Endometrial microvascular endothelial cells (primary cell): ENCODE measurements around the gene OPRL1. TPM values are rescaled to one million over a fixed set of nuclear protein-coding genes. Genes with fewer than 3 reads are reported as not detected.
"Not testable (repeated sequence)": the region's sequence is repeated elsewhere in the genome, so short reads cannot be mapped to it uniquely, and the experiment has no call there.

Experiments used
- in situ Hi-C: cut with HindIII; loops from 2 replicates; pipeline ENCODE4 v1.10.0; 2017; ENCODE audit warnings: low sequenced_read_pairs, low pct_unique_long_range_greater_than_20kb; ENCODE audit errors: inconsistent ontology term
- total RNA-seq: library from RNA; depleted of rRNA; stranded (reverse); fragments of >200 nt; gene quantifications from one replicate; pipeline ENCODE4 v1.2.3, GENCODE V29; 2015; ENCODE audit errors: inconsistent ontology term

OPRL1 gene
- total RNA-seq, 1 donor from 2014 or later = not detected

- in situ Hi-C loops = no loop called here
Measured at GRCh38 chr20:64130271-64130670, 50.4 kb downstream of the OPRL1 start.

- in situ Hi-C loops = no loop called here
Measured at GRCh38 chr20:64130876-64131275, 51.0 kb downstream of the OPRL1 start.

GRCh38 chr20:64131406-64131805 is 51.5 kb downstream of the OPRL1 start:
- in situ Hi-C loops = no loop called here

DNA sequence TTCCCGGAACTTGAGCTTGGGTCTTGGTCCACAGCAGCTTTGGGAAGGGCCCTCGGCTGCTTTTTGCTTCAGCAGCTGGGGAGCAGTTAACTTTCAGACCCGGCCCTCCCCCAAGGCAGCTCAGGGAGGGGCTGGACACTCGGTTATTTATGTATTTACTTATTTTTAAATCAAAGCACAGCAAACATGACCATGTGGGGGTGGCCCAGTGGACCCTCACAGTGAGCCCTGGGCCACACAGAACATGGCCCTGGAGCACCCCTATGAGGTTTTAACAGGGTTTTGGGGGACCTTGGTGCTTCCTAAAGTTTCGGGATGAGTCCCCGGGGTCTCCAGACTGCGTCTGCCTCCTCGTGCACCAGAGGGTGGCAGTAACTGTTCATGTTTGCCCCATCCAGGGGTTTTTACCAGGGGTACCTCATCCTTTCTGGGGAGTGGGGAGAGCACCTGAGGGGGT is 54.1 kb downstream of the OPRL1 start:
- in situ Hi-C loops = no loop called here

DNA sequence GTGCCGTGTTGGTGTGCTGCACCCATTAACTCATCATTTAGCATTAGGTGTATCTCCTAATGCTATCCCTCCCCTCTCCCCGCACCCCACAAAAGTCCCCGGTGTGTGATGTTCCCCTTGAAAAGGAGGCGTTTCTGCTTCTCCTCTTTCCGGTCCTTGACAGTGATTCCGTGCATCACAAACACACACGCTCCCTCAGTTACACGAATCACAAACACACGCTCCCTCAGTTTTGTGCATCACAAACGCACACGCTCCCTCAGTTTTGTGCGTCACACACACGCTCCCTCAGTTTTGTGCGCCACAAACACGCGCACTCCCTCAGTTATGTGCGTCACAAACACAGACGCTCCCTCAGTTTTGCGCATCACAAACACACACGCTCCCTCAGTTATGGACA is 54.9 kb downstream of the OPRL1 start:
- in situ Hi-C loops = not testable (repeated sequence)

DNA sequence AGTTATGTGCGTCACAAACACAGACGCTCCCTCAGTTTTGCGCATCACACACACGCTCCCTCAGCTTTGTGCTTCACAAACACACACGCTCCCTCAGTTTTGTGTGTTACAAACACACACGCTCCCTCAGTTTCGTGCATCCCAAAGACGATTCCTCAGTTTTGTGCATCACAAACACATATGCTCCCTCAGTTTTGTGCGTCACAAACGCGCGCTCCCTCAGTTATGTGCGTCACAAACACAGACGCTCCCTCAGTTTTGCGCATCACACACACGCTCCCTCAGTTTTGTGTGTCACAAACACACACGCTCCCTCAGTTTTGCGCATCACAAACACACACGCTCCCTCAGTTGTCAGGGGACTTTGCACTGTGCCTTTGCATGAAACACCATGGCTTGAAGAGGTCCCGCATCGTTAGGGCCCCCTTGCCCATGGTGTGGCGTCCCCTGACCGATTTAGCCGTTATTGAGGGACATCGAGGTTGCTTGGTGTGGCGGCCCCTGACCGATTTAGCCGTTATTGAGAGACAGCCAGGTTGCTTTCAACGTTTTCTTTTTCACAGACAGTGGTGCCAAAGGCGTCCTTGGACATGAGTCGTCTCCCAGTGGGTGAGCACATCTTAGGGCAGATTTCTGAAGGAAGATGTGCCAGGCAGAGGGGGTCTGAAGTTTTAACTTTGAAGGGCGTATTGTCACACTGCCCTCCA is 56.3 kb downstream of the OPRL1 start:
- in situ Hi-C loops = no loop called here

DNA sequence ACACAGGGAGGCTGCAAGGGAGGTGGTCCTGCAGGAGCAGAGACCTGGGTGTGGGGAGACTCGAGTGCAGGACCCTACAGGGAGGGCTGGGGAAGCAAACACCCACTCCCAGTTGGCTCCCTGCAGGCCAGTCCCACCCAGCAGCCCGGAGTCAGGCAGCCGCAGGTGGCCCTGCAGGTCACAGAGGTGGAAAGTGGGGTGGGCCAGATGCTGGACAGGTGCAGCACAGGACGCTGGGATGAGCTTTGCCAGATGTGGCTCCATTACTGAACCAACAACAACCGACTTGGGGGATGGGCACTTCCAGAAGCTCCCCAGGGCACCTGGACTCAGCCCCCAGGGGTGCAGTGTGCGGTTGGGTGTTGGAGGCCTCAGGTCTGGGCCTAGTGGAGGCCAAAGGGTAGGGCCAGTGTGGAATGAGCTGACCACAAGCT is 57.7 kb downstream of the OPRL1 start:
- in situ Hi-C loops = no loop called here

GRCh38 chr20:64138276-64138815 is 58.5 kb downstream of the OPRL1 start:
- in situ Hi-C loops = no loop called here

DNA sequence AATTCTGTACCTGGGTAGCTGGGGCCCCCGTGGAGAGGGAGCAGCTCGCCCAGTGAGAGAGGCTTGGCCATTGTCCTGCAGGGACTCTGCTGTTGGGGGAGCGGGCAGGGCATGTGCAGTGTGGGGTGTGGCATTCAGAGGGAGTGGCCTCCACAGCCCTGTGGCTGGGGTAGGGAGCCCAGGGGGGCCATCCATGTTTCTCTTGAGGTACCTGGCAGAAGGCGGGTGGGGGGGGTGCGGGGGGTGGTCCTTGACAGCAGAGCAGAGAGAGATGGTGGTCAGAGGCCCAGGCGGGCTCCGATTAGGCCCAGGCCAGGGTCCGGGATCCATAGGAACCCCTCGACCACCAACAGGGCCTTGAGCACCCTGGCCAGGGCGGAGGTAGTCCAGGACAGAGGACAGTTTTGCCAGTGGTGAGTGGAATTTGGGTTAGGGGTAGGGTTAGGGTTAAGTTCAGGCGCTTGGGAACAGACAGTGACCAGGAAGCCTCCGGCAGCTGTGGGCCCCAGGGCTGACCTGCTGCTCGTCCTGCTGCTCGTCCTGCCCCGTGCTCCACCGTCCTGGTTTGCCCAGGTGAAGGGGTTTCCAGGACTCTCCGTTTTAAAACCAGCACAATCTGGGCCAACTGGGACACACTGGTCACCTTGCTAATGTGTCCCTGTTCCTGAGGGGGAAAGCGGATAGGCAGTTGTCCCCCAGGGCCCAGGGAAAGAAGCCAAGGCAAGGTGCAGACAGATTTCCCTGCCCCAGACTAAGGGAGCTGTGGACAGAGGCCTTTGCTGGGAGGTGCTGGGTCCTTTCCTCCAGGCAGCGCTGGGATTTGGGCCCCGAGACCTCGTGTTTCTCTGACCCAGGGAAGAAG is 59.5 kb downstream of the OPRL1 start:
- in situ Hi-C loops = no loop called here

GRCh38 chr20:64140061-64140931 is 60.4 kb downstream of the OPRL1 start:
- in situ Hi-C loops = no loop called here

GRCh38 chr20:64140956-64141355 is 61.1 kb downstream of the OPRL1 start:
- in situ Hi-C loops = no loop called here

DNA sequence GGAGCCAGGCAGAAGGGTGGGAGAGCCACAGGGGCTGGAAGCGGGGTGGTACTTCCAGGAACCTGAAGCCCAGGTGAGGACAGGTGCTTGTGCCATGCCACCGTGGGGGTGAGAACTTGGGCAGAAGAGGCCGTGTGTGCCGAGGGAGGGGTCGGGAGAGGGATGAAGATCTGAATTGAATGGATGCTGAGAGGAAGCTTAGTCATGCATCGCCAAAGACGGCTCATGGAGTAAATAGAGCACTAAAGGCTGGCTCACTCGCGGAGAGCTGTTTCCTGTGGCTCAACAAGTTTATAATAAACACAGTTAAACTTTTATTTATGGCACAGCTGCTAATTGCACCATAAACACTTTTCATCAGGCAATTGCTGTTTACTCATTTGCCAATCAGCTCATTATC is 62.7 kb downstream of the OPRL1 start:
- in situ Hi-C loops = no loop called here

DNA sequence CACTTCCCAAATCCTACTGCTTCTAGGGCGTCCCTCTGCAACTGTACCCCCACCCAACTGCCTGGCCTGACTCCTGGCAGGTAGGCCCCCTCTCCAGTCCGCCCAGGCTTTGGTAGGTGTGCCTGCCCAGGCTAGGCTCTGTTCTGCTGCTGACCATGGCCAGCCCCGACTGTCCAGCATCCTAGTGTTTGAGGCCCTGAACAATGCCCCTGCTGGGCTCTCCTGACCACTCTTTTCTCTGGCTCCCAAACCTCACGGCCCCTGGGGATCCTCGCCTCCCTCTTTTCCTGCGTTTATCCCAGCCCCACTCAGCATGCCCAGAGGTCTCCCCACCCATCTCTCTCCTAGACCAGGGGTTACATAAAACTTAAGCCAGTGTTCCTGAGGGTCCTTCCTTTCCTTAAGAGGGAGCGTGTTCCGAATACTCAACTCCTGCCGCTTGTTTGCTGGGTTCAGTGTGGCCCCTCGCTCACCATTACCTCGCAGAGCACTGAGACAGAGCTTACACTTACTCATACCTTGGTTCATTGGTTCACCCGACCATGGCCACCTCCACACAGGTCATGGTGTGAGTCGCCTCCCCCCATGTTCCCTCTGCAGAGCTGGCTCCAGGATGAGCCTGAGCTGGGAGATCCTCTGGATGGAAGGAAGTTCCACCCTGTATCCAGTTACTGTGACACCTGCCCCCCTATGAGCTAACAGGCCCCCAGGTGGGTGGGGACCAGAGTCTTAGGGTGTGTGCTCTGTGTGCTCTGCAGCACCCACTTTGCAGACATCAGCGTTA is 63.3 kb downstream of the OPRL1 start:
- in situ Hi-C loops = no loop called here

- in situ Hi-C loops = no loop called here
Measured at GRCh38 chr20:64144144-64144912, 64.4 kb downstream of the OPRL1 start.

DNA sequence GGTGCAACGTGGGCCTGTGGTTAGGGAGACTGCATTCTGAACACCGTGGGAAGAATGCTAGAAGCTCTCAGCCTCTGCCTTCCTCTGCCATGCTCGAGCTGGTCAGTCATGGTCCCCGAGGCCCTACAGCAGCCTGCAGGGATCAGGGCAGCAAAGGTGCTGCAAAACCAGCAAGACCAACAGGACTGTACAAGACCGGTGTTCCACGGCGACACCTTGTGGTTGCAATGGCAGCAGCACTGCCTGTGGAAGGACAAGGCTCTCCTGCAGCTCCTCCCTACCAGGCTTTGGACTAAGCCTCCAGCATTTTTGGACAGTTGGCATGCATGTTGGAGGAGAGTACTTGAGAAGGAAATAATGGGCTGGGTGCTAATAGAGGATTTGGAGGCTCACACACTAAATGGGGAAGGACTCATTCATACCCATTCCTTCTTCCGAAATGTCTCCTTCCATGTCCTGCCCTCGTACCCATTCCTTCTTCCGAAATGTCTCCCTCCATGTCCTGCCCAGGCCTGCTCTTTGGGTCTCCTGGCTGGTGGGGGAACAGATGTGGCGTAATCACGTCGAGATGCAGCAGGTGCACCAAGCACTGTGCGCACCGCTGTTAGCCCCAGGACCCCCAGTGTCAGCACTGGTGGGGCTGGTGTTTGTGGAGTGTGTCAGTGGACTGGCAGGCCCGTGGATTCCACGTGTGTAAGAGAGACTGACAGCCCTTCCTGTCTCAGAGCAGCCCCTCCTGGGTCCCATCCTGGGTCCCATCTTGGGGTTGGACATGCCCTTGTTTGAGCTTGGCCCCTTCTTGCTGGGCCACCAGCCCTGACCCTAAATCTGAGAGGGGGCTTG is 65.8 kb downstream of the OPRL1 start:
- in situ Hi-C loops = no loop called here

DNA sequence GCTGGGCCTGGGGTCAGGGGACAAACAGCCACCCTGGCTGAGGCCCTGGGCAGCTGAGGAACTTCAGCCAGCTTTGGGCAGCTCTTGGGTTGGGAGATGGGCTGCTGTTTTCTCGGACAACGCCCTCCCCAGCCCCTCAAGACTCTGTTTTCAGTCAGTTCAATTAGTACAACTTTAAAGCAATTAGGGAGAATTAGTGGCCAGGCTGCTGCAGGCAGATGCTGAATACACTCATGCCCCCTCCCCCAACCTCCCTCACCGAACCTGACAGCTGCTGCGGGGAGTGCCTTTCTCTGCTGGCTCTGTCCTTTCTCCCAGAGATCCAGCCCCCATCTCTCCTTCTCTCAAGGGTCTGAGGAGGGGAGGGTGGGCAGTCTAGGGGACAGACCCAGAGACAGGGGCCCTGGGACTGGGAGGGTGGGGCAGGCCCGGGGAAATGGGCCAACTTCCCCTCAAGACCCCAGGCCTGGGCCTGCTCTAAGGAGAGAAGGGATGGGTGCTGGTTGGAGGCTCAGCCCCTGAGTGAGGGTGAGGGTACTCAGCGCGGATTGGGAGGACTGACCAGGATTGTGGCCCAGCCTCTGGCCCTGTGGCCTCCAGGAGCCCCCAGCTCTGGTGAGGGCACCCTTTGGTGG is 66.5 kb downstream of the OPRL1 start:
- in situ Hi-C loops = no loop called here
